GM21360 (cell line): ENCODE data around the gene CSNK1E.

Experiments used
- ATAC-seq: cut with Tn5 transposase; IDR thresholded peaks from one replicate; pipeline ENCODE4 v1.9.1; 2021; ENCODE audit warnings: mild to moderate bottlenecking, moderate library complexity; ENCODE audit not compliant: unreplicated experiment

CSNK1E gene

GRCh38 chr22:38308791-38309498 lies 8.3 kb downstream of the CSNK1E start:
- ATAC-seq = no peak

GRCh38 chr22:38305471-38306448 lies 11.5 kb downstream of the CSNK1E start:
- ATAC-seq = no peak

GRCh38 chr22:38304526-38304925 lies 12.7 kb downstream of the CSNK1E start:
- ATAC-seq = no peak

- ATAC-seq = no peak
Observed at GRCh38 chr22:38303974-38304373, 13.3 kb downstream of the CSNK1E start.

GRCh38 chr22:38302906-38303305 lies 14.3 kb downstream of the CSNK1E start:
- no peak for ATAC-seq

- ATAC-seq = no peak
Observed at GRCh38 chr22:38300946-38301345, 16.3 kb downstream of the CSNK1E start.

- ATAC-seq = no peak
Observed at GRCh38 chr22:38300197-38300945, 16.9 kb downstream of the CSNK1E start.

GRCh38 chr22:38299770-38300102 lies 17.5 kb downstream of the CSNK1E start:
- ATAC-seq = no peak

- ATAC-seq = no peak
Observed at GRCh38 chr22:38298312-38299005, 18.8 kb downstream of the CSNK1E start.

- no peak for ATAC-seq
Observed at GRCh38 chr22:38296372-38296771, 20.9 kb downstream of the CSNK1E start.

GRCh38 chr22:38295863-38296262 lies 21.4 kb downstream of the CSNK1E start:
- no peak for ATAC-seq

- ATAC-seq = no peak
Observed at GRCh38 chr22:38295339-38295738, 21.9 kb downstream of the CSNK1E start.

GRCh38 chr22:38294193-38294592 lies 23.0 kb downstream of the CSNK1E start:
- ATAC-seq = no peak

GRCh38 chr22:38292694-38293093 lies 24.5 kb downstream of the CSNK1E start:
- no peak for ATAC-seq

GRCh38 chr22:38291201-38291777 lies 25.9 kb downstream of the CSNK1E start:
- no peak for ATAC-seq

GRCh38 chr22:38290347-38290746 lies 26.9 kb downstream of the CSNK1E start:
- no peak for ATAC-seq

GRCh38 chr22:38289583-38290082 lies 27.6 kb downstream of the CSNK1E start:
- no peak for ATAC-seq

GRCh38 chr22:38286915-38287669 lies 30.1 kb downstream of the CSNK1E start:
- ATAC-seq = no peak

GRCh38 chr22:38285018-38285417 lies 32.2 kb downstream of the CSNK1E start:
- ATAC-seq = no peak

GRCh38 chr22:38284042-38284402 lies 33.2 kb downstream of the CSNK1E start:
- ATAC-seq = no peak
